Neuronal stem cell (in vitro differentiated cells): ENCODE results near the gene MRFAP1.

Experiments used
- DNase-seq: peaks from one replicate; pipeline ENCODE4 v3.0.0-alpha.2; 2013; ENCODE audit warnings: low spot score
- H2AFZ ChIP-seq: one replicate; pipeline ENCODE4 v1.6.1; 2013; ENCODE audit warnings: mild to moderate bottlenecking, low read length, inconsistent platforms
- H2AK5ac ChIP-seq: 2 replicates; pipeline ENCODE4 v1.6.1; 2013; ENCODE audit warnings: low read depth, mild to moderate bottlenecking, inconsistent platforms, low read length, moderate library complexity, mixed read lengths
- H2BK120ac ChIP-seq: 2 replicates; pipeline ENCODE4 v1.6.1; 2013; ENCODE audit warnings: low read depth, mild to moderate bottlenecking, inconsistent platforms, low read length, moderate library complexity, mixed read lengths
- H2BK12ac ChIP-seq: one replicate; pipeline ENCODE4 v1.6.1; 2013; ENCODE audit warnings: low read length, inconsistent platforms
- H2BK15ac ChIP-seq: 2 replicates; pipeline ENCODE4 v1.6.1; 2013; ENCODE audit warnings: mild to moderate bottlenecking, low read length, inconsistent platforms, mixed read lengths
- H2BK5ac ChIP-seq: one replicate; pipeline ENCODE4 v1.6.1; 2013; ENCODE audit warnings: inconsistent platforms, mild to moderate bottlenecking, low read length, moderate library complexity
- H3K14ac ChIP-seq: one replicate; pipeline ENCODE4 v1.6.1; 2013; ENCODE audit warnings: low read length, inconsistent platforms
- H3K18ac ChIP-seq: 2 replicates; pipeline ENCODE4 v1.6.1; 2013; ENCODE audit warnings: low read length, inconsistent platforms
- H3K23ac ChIP-seq: 2 replicates; pipeline ENCODE4 v1.6.1; 2013; ENCODE audit warnings: low read depth, mild to moderate bottlenecking, mixed read lengths, low read length, inconsistent platforms; ENCODE audit not compliant: poor library complexity
- H3K27ac ChIP-seq: replicated peaks from 3 replicates; pipeline ENCODE4 v1.5.1; 2013; ENCODE audit warnings: low read length, inconsistent platforms
- H3K27me3 ChIP-seq, 3 experiments: 2 replicates each; pipeline ENCODE4 v1.6.1; 2013; ENCODE audit warnings: low read length in 3 of 3, mild to moderate bottlenecking in 2 of 3, inconsistent platforms in 1 of 3, low read depth in 1 of 3, mixed read lengths in 1 of 3, moderate library complexity in 1 of 3; ENCODE audit not compliant: control insufficient read depth in 3 of 3, insufficient read depth in 3 of 3
- H3K36me3 ChIP-seq, 2 donors: replicated peaks in 1 of 2; 2 replicates each; pipeline ENCODE4 v1.6.1; 2013; ENCODE audit warnings: low read length in 2 of 2; ENCODE audit not compliant: control insufficient read depth in 2 of 2, insufficient read depth in 2 of 2
- H3K4ac ChIP-seq: 2 replicates; pipeline ENCODE4 v1.6.1; 2013; ENCODE audit warnings: inconsistent platforms, mild to moderate bottlenecking, low read length, moderate library complexity
- H3K4me1 ChIP-seq, 2 donors: 1 replicate in 1 of 2; 2 replicates in 1 of 2; pipeline ENCODE4 v1.6.1; 2013; ENCODE audit warnings: low read length in 2 of 2, low read depth in 1 of 2; ENCODE audit not compliant: control insufficient read depth in 2 of 2, insufficient read depth in 1 of 2
- H3K4me2 ChIP-seq: one replicate; pipeline ENCODE4 v1.6.1; 2013; ENCODE audit warnings: mild to moderate bottlenecking, low read length, inconsistent platforms; ENCODE audit not compliant: insufficient read depth, poor library complexity, severe bottlenecking
- H3K4me3 ChIP-seq, 2 donors: 2 replicates each; pipeline ENCODE4 v1.5.1; 2013; ENCODE audit warnings: low read length in 2 of 2, mild to moderate bottlenecking in 2 of 2, inconsistent platforms in 1 of 2, moderate library complexity in 1 of 2
- H3K79me1 ChIP-seq: one replicate; pipeline ENCODE4 v1.6.1; 2013; ENCODE audit warnings: low read depth, mild to moderate bottlenecking, inconsistent platforms, low read length, moderate library complexity
- H3K9ac ChIP-seq: one replicate; pipeline ENCODE4 v1.6.1; 2013; ENCODE audit warnings: mild to moderate bottlenecking, low read depth, low read length, inconsistent platforms; ENCODE audit not compliant: poor library complexity
- H3K9me3 ChIP-seq, 2 donors: replicated peaks in 1 of 2; 2 replicates each; pipeline versions ENCODE3 to v1.6.1; 2013; ENCODE audit warnings: low read length in 2 of 2, mild to moderate bottlenecking in 2 of 2, inconsistent platforms in 1 of 2, low read depth in 1 of 2, mixed read lengths in 1 of 2, moderate library complexity in 1 of 2; ENCODE audit not compliant: control insufficient read depth in 2 of 2, insufficient read depth in 1 of 2
- H4K8ac ChIP-seq: one replicate; pipeline ENCODE4 v1.6.1; 2013; ENCODE audit warnings: low read depth, mild to moderate bottlenecking, inconsistent platforms, low read length, moderate library complexity
- H4K91ac ChIP-seq: one replicate; pipeline ENCODE4 v1.6.1; 2013; ENCODE audit warnings: low read length, low read depth, mild to moderate bottlenecking, inconsistent platforms; ENCODE audit not compliant: poor library complexity
- WGBS, 2 donors: extraction: QIAGEN DNeasy Blood & Tissue Kit; methylation state at CpG; one replicate each; pipeline ENCODE4 v1.1.7; 2013; ENCODE audit warnings: missing lambda C conversion rate in 2 of 2, mixed read lengths in 1 of 2; ENCODE audit not compliant: insufficient read length in 2 of 2, insufficient replicate concordance in 1 of 2; ENCODE audit errors: extremely low coverage in 2 of 2; 5-methylcytosine and 5-hydroxymethylcytosine counted together

MRFAP1 gene

GRCh38 chr4:6621556-6621927 lies 18.9 kb upstream of the MRFAP1 start:
- Histone ChIP-seq H3K36me3 (peaks cover 5 to 23% of the 10 kb centered on the region in 2 donors), H3K27me3 (no peaks in the 10 kb centered on the region), H2BK120ac (no peak overlapping the region), H2BK5ac (no peak overlapping the region), H4K8ac (no peak overlapping the region), H3K9me3 (no peaks in the 10 kb centered on the region), H2AK5ac (no peak overlapping the region), H2BK15ac (no peak overlapping the region), H3K4me1 (no peaks in the 10 kb centered on the region), H3K18ac (peak overlapping the region; percentile 27), H3K79me1 (peaks cover 4% of the 10 kb centered on the region), H3K9ac (no peak overlapping the region), H2AFZ (no peak overlapping the region), H4K91ac (no peak overlapping the region), H3K27ac (no peak overlapping the region), H2BK12ac (no peak overlapping the region), H3K4me3 (no peak overlapping the region), H3K23ac (peak overlapping the region; percentile 53), H3K14ac (no peak overlapping the region), H3K4ac (no peak overlapping the region), H3K4me2 (no peak overlapping the region)
- DNase-seq = no peak
- no CpG with 5 or more reads among the region's 13 CpGs for WGBS, 2 donors

GRCh38 chr4:6622744-6623143 lies 17.7 kb upstream of the MRFAP1 start:
- no peaks in the 10 kb centered on the region for H3K4me1 ChIP-seq
- DNase-seq = no peak
- peak overlapping the region; percentile 76 for H3K18ac ChIP-seq
- H3K14ac ChIP-seq = no peak overlapping the region
- H3K4me2 ChIP-seq = no peak overlapping the region
- no peak overlapping the region for H4K91ac ChIP-seq
- no CpG with 5 or more reads among the region's 2 CpGs for WGBS, 2 donors
- no peak overlapping the region for H3K4me3 ChIP-seq
- no peak overlapping the region for H2AFZ ChIP-seq
- peaks cover 2% of the 10 kb centered on the region for H3K79me1 ChIP-seq
- no peaks in the 10 kb centered on the region for H3K27me3 ChIP-seq
- H3K9me3 ChIP-seq = no peaks in the 10 kb centered on the region
- H2BK120ac ChIP-seq = no peak overlapping the region
- peaks cover 4 to 14% of the 10 kb centered on the region in 2 donors for H3K36me3 ChIP-seq
- H2BK12ac ChIP-seq = no peak overlapping the region
- no peak overlapping the region for H2BK15ac ChIP-seq
- no peak overlapping the region for H2AK5ac ChIP-seq
- no peak overlapping the region for H3K9ac ChIP-seq
- no peak overlapping the region for H4K8ac ChIP-seq
- H3K23ac ChIP-seq = no peak overlapping the region
- no peak overlapping the region for H3K4ac ChIP-seq
- no peak overlapping the region for H3K27ac ChIP-seq
- no peak overlapping the region for H2BK5ac ChIP-seq

- Histone ChIP-seq H3K23ac (no peak overlapping the region), H3K4me1 (no peaks in the 10 kb centered on the region), H3K4me3 (no peak overlapping the region), H3K18ac (no peak overlapping the region), H3K36me3 (peaks cover 0 to 4% of the 10 kb centered on the region in 2 donors), H2BK12ac (no peak overlapping the region), H4K91ac (no peak overlapping the region), H2BK15ac (no peak overlapping the region), H3K27ac (no peak overlapping the region), H3K79me1 (no peaks in the 10 kb centered on the region), H4K8ac (no peak overlapping the region), H3K27me3 (no peaks in the 10 kb centered on the region), H2BK120ac (no peak overlapping the region), H3K4me2 (no peak overlapping the region), H2BK5ac (no peak overlapping the region), H3K14ac (no peak overlapping the region), H3K4ac (no peak overlapping the region), H2AK5ac (no peak overlapping the region), H2AFZ (no peak overlapping the region), H3K9ac (no peak overlapping the region), H3K9me3 (no peaks in the 10 kb centered on the region)
- WGBS, 2 donors = no CpG with 5 or more reads among the region's 9 CpGs
- DNase-seq = no peak
Measured at GRCh38 chr4:6625256-6625655, 15.2 kb upstream of the MRFAP1 start.

GRCh38 chr4:6626066-6626465 lies 14.4 kb upstream of the MRFAP1 start:
- DNase-seq = no peak
- H2BK5ac ChIP-seq = no peak overlapping the region
- no peak overlapping the region for H3K27ac ChIP-seq
- H3K27me3 ChIP-seq = no peaks in the 10 kb centered on the region
- no peak overlapping the region for H4K8ac ChIP-seq
- H2BK15ac ChIP-seq = no peak overlapping the region
- H2AFZ ChIP-seq = no peak overlapping the region
- WGBS, 2 donors = no CpG with 5 or more reads among the region's 11 CpGs
- no peak overlapping the region for H2AK5ac ChIP-seq
- no peak overlapping the region for H3K9ac ChIP-seq
- no peak overlapping the region for H4K91ac ChIP-seq
- H3K4me3 ChIP-seq = no peak overlapping the region
- H3K18ac ChIP-seq = no peak overlapping the region
- H3K4me1 ChIP-seq = no peaks in the 10 kb centered on the region
- H3K79me1 ChIP-seq = no peaks in the 10 kb centered on the region
- H3K4ac ChIP-seq = no peak overlapping the region
- H3K14ac ChIP-seq = no peak overlapping the region
- no peak overlapping the region for H2BK12ac ChIP-seq
- H3K36me3 ChIP-seq = peaks cover 0 to 3% of the 10 kb centered on the region in 2 donors
- H2BK120ac ChIP-seq = no peak overlapping the region
- H3K4me2 ChIP-seq = no peak overlapping the region
- H3K23ac ChIP-seq = no peak overlapping the region
- no peaks in the 10 kb centered on the region for H3K9me3 ChIP-seq
